Measurements from ENCODE around the gene CEACAM18. TPM values are rescaled to one million over a fixed set of nuclear protein-coding genes. Genes with fewer than 3 reads are reported as not detected.

Gene CEACAM18
- total RNA-seq, 2 experiments from 2014 or later: not detected

DNA sequence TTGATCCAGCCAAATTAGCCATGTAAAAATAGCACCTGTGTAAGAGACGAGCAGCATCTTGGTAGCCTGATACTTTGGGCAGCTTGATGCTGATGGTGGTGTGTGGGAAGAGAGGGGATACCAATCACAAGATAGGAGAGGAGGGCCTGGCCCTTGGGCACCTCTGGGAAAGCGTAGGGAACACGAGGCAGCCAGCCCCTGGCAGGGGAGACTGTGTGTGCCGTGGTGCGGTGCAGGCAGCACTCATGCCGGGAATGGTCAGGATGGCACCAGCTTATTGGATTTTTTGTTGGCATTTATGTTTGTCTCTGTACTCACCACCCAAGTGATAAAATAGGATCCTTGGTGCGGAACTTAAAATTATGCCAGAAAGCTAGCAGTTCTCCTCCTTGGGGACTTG, 30.3 kb upstream of the CEACAM18 start:
- Histone ChIP-seq H3K9me3 (ENCODE audit: control insufficient read depth in 1 of 2, insufficient read depth in 1 of 2, low read length in 2 of 2) (peaks cover 0 to 13% of the 10 kb centered on the region in 2 experiments), H3K4me3 (ENCODE audit: low read length) (no peak overlapping the region), H3K27me3 (ENCODE audit: control insufficient read depth in 1 of 2, insufficient read depth in 2 of 2, low read length in 2 of 2) (no peaks in the 10 kb centered on the region), H3K36me3 (ENCODE audit: insufficient read depth, low read length) (no peaks in the 10 kb centered on the region), H3K4me1 (ENCODE audit: insufficient read depth, low read length) (peaks cover 11% of the 10 kb centered on the region), H3K27ac (ENCODE audit: low read depth in 1 of 2, low read length in 2 of 2) (no peak overlapping the region)
- ChIA-PET POLR2A (no interaction called here), CTCF (no interaction called here)
- Mint-ChIP-seq H3K9me3 (no peaks in the 10 kb centered on the region), H3K27ac (peak overlapping the region; percentile 21), H3K4me1 (ENCODE audit: low read depth) (peaks cover 20% of the 10 kb centered on the region), H3K4me3 (peak overlapping the region; percentile 47), H3K27me3 (no peaks in the 10 kb centered on the region), H3K36me3 (ENCODE audit: low read depth) (no peaks in the 10 kb centered on the region)
- intact Hi-C loops (cut with DNase I, micrococcal nuclease): no loop called here
- DNase-seq (no peak), ATAC-seq (ENCODE audit: poor library complexity) (no peak)
- TF ChIP-seq, protein P1, sequence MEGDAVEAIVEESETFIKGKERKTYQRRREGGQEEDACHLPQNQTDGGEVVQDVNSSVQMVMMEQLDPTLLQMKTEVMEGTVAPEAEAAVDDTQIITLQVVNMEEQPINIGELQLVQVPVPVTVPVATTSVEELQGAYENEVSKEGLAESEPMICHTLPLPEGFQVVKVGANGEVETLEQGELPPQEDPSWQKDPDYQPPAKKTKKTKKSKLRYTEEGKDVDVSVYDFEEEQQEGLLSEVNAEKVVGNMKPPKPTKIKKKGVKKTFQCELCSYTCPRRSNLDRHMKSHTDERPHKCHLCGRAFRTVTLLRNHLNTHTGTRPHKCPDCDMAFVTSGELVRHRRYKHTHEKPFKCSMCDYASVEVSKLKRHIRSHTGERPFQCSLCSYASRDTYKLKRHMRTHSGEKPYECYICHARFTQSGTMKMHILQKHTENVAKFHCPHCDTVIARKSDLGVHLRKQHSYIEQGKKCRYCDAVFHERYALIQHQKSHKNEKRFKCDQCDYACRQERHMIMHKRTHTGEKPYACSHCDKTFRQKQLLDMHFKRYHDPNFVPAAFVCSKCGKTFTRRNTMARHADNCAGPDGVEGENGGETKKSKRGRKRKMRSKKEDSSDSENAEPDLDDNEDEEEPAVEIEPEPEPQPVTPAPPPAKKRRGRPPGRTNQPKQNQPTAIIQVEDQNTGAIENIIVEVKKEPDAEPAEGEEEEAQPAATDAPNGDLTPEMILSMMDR (IDR thresholded peaks at IDR 0.05): no peak

DNA sequence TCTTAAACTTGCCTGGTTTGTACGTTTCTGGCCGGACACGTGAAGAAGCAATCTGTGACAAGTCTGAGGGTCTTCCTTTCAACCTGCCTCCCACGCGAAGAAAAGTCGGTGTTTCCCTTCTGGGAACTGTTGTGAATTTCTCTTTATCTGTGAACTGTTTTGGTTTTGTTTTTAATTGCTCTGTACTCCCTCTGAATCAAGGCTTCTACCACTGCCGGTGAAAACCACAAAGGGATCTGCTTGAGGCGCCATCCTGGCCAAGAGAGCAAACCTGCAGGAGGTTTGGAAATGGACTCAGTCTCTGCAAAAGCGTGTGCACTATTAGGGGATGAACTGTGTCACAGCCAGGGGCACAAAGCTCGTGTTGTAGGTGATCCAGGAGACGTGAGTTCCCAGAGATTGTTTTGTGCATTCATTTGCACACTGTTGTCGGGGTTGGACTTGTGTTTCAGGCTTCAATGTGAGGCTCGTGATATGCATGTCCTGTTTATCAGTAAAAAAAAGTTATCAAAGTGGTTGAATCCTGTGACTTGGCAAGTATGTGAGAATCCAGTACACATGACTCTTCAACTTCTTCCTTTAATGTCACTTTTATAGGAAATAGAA, 29.8 kb upstream of the CEACAM18 start:
- ChIA-PET POLR2A (interaction anchor here (1.1 kb wide), 1 partner anchor 937 kb away, joined by 4 read pairs; no protein-coding TSS in a partner anchor), CTCF (no interaction called here)

DNA sequence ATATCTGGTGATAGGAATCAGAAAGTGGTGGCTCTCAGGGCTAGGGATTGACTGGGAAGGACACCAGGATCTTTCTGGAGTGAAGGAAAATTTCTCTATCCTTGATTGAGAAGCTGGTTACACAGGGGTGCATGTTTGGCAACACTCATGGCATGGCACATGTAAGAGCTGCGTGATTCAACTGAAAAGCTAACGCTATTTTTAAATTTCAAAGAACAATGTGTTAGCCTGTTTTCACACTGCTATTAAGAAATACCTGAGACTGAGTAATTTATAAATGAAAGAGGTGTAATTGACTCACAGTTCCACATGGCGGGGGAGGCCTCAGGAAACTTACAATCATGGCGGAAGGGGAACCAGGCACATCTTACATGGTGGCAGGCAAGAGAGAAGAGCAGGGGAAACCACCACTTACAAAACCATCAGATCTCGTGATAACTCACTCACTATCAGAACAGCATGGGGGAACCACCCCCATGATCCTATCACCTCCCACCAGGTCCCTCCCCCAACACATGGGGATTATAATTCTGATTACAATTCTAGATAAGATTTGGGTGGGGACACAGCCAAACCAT, 27.5 kb upstream of the CEACAM18 start:
- H3K27me3 ChIP-seq (ENCODE audit: control insufficient read depth in 1 of 2, insufficient read depth in 2 of 2, low read length in 2 of 2): peaks cover 0 to 3% of the 10 kb centered on the region in 2 experiments
- no peak for ATAC-seq (ENCODE audit: poor library complexity)
- TF ChIP-seq, protein P1 (IDR thresholded peaks at IDR 0.05): no peak
- CTCF ChIA-PET: no interaction called here
- DNase-seq: no peak
- H3K27ac Mint-ChIP-seq: no peak overlapping the region
- peaks cover 20% of the 10 kb centered on the region for H3K4me1 Mint-ChIP-seq (ENCODE audit: low read depth)
- H3K27ac ChIP-seq (ENCODE audit: low read depth in 1 of 2, low read length in 2 of 2): no peak overlapping the region
- no peaks in the 10 kb centered on the region for H3K36me3 Mint-ChIP-seq (ENCODE audit: low read depth)
- H3K9me3 Mint-ChIP-seq: no peaks in the 10 kb centered on the region
- H3K9me3 ChIP-seq (ENCODE audit: control insufficient read depth in 1 of 2, insufficient read depth in 1 of 2, low read length in 2 of 2): peaks cover 0 to 13% of the 10 kb centered on the region in 2 experiments
- H3K27me3 Mint-ChIP-seq: peaks cover 4% of the 10 kb centered on the region
- H3K4me3 ChIP-seq (ENCODE audit: low read length): no peak overlapping the region
- peaks cover 11% of the 10 kb centered on the region for H3K4me1 ChIP-seq (ENCODE audit: insufficient read depth, low read length)
- intact Hi-C loops (cut with DNase I, micrococcal nuclease): no loop called here
- H3K4me3 Mint-ChIP-seq: no peak overlapping the region
- POLR2A ChIA-PET: no interaction called here
- no peaks in the 10 kb centered on the region for H3K36me3 ChIP-seq (ENCODE audit: insufficient read depth, low read length)

More for the DNA sequence above, 29.8 kb upstream of the CEACAM18 start:
- peak overlapping the region; percentile 47 for H3K4me3 Mint-ChIP-seq
- H3K9me3 Mint-ChIP-seq: no peaks in the 10 kb centered on the region
- TF ChIP-seq, protein P1 (IDR thresholded peaks at IDR 0.05): no peak
- H3K4me1 ChIP-seq (ENCODE audit: insufficient read depth, low read length): peaks cover 11% of the 10 kb centered on the region
- peaks cover 20% of the 10 kb centered on the region for H3K4me1 Mint-ChIP-seq (ENCODE audit: low read depth)
- H3K27me3 Mint-ChIP-seq: no peaks in the 10 kb centered on the region
- H3K9me3 ChIP-seq (ENCODE audit: control insufficient read depth in 1 of 2, insufficient read depth in 1 of 2, low read length in 2 of 2): peaks cover 0 to 13% of the 10 kb centered on the region in 2 experiments
- no peak overlapping the region for H3K27ac ChIP-seq (ENCODE audit: low read depth in 1 of 2, low read length in 2 of 2)
- DNase-seq (peak in 2 of 14 experiments; percentile 8 to 29), ATAC-seq (ENCODE audit: poor library complexity) (peak; percentile 29)
- H3K36me3 Mint-ChIP-seq (ENCODE audit: low read depth): no peaks in the 10 kb centered on the region
- peak overlapping the region; percentile 21 for H3K27ac Mint-ChIP-seq
- no peak overlapping the region for H3K4me3 ChIP-seq (ENCODE audit: low read length)
- no peaks in the 10 kb centered on the region for H3K36me3 ChIP-seq (ENCODE audit: insufficient read depth, low read length)
- intact Hi-C loops (cut with DNase I, micrococcal nuclease): no loop called here
- H3K27me3 ChIP-seq (ENCODE audit: control insufficient read depth in 1 of 2, insufficient read depth in 2 of 2, low read length in 2 of 2): no peaks in the 10 kb centered on the region

All from CD4-positive, alpha-beta T cell (primary cell).